GM21619 (cell line): ENCODE results near the gene SDK1.

Source experiments
- ATAC-seq: cut with Tn5 transposase; IDR thresholded peaks from one replicate; pipeline ENCODE4 v1.9.1; 2021; ENCODE audit not compliant: unreplicated experiment

Gene SDK1

DNA sequence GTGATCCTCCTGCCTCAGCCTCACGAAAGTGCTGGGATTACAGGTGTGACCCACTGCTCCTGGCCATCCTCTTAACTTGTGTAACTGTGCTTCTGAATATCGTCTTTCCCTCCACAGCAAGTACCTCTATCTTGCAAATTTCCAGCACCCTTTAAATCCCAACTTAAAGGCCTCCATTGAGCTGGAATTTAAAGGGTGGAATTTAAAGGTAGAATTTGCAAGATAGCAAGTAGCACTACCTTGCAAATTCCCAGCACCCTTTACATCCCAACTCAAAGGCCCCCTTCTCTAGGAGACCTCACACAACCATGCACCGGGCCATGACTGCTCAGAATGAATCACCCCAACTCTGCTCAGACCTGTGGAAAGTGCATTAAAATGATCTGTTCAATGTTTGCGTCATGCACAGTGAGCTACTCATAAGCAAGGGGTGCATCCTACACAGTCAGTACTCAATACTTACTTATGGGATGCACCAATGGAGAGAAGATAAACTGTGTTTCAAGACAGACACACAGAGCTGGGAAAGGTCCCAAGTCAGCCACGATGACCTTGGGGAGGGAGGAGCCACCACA is 17.8 kb upstream of the SDK1 start:
- ATAC-seq: no peak

DNA sequence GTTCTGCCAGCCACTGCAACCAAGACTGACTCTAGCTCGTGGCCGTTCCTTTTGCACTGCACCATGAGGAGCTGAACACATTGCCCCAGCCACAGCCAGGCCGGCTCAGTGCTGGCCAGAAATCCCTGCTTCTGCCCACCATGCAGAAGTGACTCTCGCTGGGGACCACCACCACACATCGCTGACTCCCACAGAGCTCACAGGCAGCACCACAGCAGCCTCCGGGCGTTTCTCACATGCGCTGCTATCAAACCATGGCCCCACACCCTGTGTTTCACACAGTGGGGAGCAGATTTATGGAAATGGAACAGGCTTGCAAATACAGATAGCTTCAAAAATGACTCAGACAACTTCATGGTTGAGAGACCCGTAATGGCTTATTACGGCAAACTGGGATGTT is 15.4 kb upstream of the SDK1 start:
- no peak for ATAC-seq

DNA sequence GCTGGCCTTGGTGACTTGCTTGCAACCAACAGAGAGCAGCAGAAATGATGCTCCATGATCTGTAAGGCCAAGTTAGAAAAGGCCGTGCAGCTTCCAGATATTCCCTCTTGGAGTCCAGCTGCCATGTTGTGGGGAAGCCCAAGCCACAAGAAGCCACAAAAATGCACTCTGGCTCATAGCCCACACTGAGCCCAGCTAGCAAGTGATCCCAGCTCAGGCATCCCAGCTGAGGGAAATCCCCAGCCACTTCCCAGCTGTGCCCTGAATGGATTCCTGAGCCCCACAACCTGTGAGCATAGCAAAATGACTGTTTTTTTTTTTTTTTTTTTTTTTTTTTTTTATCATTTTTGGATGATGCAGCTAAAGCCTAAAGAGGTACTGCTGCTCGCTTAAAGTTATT is 11.1 kb upstream of the SDK1 start:
- no peak for ATAC-seq

DNA sequence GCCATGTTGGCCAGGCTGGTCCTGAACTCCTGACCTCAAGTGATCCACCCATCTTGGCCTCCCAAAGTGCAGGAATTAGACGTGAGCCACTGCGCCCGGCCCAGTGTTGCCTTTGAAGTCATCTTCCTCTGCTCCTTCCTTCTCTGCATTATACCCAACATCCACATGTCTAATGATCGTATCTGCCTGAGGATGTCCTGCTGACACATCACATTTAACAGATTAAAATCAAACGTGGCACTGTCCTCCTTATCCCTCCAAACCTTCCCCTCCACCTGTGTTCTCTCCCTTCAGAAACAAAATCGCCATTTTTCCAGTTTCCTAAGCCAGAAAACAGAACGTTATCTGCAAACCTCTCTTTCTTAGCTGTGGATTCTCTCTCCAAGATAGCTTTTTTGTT is 8.4 kb upstream of the SDK1 start:
- no peak for ATAC-seq

DNA sequence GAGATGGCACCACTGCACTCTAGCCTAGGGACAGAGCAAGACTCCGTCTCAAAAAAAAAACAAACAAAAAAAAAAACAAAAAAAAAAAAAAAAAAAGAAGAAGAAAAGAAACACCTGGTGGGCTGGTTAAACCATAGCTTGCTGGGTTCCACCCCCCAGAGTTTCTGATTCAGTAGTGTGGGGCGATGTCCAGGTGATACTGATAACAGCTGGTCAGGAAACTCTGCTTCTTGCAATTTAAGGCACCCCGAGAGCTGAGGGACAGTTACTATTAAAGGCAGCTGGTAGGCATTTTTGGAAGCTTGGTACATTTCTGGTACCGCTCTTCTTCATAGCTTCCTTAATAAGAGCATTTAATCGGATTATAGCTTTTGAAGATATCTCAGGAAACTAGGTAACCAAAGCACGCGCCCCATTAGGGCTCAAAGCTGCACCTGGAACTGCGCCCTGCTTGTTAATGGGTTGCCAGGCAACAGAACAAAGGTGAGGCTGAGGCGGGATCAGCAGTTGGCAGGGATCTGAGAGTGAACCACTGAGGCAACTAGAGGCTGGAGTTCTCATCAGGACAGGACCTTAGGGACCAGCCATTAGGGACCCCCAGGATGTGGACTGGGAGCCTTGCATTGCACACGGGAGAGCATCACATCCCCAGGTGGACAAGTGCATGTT is 6.5 kb upstream of the SDK1 start:
- ATAC-seq: no peak

DNA sequence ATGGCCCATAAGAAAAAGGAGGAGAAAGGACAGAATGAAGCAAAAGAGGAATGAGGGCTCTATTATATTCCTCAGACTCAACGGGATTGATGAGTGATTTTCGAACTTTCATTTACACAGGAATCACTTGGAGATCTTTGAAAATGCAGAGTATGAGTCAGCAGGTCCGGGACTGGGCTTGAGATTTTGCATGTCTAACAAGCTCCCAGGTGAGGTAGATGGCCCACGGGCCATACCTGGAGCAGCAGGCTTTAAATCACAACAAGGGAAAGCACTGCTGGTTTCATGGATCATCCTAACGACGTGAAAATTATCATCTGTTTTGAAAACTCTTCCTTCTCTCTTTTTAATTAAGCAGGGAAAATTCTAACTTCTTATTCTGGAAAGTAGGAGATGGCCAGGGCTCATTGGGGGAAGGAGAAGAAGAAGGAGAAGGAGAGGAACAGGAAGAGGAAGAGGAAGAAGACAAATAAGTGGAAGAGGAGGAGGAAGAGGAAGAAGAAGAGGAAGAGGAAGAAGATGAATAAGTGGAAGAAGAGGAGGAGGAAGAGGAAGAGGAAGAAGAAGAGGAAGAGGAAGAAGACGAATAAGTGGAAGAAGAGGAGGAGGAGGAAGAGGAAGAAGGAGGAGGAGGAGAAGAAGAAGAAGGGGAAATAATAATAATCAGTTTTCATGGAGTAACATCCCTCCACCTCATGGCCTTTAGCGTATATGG is 3.8 kb upstream of the SDK1 start:
- no peak for ATAC-seq

DNA sequence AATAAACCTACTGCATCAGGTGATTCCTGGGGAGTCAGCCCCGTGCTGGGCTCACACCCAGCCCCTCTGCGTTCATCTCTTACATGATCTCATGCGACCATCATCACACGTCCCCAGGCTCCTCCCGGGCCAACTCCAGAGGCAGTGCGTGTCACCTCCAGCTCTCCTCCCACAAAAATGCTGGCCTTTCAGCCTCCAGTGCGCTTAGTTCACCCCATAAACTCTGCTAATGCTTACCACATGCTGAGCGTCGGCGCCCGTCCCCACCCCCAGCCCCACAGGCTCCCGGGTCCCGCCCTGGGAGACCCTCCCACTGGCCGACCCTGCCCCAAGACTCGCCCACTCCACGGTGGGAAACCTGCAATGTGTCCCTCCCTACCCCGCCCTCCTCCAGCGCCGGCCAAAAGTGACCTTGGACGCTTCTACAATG is 816 bp upstream of the SDK1 start:
- ATAC-seq: no peak

DNA sequence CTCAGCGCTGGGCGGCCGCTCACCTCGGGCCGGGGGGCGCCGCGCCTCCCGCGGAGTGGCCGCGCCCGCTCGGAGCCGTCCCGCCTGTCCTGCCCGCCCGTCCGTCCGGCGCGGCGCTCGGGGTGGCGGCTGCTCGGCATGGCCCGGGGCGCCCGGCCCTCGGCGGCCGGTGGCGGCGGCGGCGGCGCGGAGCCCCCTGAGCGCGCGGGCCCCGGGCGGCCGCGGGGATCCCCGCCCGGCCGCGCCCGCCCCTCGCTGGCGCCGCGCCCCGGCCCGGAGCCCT is 338 bp downstream of the SDK1 start:
- ATAC-seq: peak; percentile 11

DNA sequence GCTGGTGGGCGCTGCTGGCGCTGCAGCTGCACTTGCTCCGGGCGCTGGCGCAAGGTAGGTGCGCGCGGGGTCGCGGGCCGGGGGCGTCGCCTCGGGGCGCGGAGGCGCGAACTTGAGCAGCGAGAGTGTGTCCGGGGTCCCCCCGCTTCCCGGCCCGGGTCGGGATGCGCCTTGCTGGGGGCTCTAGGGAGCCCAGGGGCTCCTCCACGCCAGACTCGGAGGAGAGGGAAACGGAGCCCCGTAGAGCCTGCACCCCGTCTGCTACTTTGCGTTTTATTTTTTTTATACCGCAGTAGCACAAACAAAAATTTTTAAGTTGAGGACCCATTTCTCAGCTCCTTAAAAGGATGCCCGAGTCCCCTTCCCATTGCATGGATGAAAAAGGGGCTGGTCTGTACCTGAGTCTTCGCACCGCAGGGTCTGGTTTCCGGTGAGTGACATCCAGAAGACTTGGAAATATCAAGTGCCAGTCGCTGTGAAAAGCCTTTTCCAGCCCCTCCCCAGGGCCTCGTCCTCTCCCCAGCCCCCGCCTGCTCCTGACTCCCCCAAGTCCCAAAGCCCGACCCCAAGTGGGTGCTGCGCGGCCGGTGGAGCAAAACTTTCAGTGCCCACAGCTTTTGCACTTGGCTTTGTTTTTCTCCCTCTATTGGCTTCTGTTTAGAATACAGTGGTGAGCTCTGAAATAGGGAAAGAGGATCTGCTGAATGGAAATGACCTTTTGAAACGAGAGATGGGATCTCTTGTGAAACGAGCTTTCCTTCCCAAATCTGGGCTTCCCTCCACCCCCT is 973 bp downstream of the SDK1 start:
- ATAC-seq: no peak

DNA sequence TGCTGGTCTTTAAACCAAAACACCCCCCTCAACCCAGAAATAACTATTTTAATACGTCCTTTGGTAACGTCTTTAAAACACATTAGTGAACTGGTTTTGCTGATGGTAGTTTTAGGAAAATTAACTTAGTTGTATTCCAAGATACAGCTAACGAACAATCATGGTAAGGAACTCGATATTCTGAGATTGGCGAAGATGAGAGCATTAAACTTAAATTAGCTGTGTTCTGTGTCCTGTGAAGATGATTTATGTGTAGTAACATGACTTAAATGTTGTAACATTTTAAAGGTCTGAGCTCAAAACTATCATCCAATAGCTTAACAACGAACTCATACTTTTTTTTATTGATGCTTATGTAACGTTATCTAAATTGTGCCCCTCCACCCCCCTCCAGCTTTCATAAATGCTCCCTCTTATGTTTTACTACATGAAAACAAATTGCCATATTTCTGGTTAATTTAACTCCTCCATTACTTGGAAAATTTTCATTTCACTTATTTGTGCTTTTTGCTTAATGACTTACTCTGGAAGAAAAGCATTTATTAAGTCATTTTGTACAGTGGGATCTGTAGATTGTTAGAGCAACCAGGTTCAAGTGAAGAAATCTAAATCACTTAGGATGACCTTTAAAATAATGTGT is 1.7 kb downstream of the SDK1 start:
- ATAC-seq: no peak

DNA sequence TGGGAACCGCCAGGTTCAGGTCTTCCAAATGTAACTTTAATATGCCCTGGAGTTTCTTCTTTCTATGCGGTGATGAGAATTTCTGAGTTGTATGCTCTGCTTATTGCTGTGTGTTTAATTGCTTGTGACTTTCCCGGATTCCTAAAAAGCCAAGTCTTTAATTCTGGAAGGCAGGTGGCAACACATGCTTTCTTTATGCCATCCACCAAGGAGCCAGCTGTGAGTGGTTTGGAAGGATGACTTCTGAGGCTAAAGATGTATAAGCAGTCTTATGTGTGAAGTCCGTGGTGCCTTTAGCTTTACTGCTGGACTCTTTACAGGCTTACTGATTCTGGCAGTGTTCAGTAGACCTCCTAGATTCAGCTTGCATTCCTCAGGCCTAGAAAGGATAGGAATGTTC is 3.1 kb downstream of the SDK1 start:
- no peak for ATAC-seq

DNA sequence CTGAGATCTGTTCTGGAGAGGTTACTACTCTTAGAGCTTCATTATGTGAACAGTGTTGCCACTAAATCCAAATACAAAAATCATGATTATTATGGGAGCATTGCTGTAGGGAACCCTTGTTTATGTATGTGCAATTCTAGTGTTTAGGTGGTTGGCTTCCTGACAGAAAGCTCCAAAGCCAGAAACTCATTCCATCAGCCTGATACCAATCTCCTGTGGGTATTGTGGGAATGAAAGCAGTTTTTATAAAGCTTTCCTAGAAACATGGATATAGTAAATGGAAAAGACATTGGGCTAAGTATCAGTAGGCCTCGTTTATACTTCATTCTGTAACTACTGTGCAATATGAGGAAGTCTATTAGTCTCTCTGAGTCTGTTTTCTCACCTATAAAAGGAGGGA is 6.4 kb downstream of the SDK1 start:
- no peak for ATAC-seq

DNA sequence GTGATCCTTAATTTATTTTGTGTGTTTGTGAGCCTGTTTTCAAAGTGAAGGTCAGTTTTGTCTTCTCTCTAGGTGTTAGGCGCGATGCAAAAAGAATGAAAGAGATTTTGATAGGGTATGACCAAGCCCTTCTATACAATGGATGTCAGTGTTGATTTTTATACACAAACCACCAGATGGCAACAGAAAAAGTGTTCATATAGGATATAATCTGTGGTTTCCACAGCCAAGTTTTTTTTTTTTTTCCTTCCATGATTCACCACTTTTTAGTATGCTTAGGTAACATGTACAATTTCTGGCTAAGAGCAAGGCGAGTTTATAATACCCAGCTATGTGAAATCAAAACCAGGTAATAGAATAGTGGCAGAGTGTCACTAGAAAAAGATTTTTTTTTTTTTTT is 8.1 kb downstream of the SDK1 start:
- ATAC-seq: no peak

DNA sequence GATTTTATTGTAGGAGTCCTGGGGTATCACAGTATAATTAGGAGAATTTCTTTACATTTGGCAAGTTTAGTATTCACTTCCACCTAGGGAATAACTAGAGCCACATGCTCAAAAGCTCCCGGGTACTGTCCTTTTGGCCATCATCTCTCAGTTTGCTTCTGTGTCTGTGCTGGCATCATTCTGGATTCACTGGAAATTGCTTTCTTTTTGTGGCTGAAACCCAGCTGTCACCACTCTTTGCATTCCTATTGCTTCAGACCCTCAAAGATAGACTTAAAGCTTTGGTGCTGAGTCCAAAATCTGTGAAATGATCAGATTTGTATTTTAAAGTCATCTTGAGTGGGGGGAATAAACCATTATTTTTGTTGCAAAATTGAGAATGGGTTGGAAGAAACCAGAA is 8.9 kb downstream of the SDK1 start:
- no peak for ATAC-seq

DNA sequence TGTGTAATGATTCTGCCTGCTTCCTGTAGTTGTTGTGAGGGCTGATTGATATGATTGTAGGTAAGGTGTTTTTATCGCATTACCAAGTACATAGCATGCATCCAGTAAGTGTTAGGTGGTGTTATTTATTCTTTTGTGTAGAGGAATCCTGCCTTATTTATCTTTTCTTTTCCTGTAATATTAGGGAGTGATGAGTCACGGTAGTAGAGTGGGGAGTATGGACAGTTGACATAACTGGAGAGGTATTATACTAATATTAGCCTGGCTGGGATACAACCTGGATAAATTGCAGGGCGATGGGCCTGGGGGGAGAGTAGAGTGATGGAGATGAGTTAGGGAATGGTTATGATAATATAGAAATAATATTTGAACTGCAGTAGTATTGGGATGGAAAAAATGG is 9.8 kb downstream of the SDK1 start:
- no peak for ATAC-seq

DNA sequence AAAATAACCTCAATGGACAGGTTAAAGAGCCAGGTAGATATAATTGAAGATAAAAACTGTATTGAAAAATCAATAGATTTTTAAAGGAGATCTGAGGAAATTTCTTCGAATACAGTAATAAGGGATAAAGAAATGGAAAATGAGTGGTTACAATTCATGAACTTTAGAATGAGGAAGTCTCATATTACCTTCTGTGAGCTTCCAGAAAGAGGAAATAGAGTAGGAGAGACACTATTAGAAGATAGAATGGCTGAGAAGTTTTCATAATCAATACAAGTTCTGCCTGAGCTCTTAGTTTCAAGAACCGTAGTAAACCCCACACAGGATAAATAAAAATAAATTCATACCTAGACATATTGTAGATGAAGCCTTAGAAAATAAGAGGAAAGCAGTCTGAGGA is 11.5 kb downstream of the SDK1 start:
- ATAC-seq: no peak

DNA sequence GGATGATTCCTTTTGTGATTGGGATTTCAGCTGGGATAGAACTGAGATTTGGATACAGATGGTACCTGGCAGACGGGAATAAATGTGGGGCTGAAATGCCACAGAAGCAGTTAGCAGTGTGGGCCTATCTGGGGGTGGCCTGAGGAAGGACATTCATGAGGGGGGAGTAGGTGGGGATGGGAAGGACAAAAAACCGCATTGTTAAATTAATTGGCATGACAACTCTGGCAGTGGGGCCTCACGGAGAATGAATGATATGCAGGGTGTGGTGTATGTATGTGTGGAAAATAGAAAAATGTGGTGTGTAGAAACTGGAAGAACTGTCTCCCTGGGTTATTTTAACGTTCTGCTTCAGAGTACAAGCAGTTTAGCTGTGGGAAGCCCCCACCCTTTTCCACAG is 17.8 kb downstream of the SDK1 start:
- ATAC-seq: no peak

DNA sequence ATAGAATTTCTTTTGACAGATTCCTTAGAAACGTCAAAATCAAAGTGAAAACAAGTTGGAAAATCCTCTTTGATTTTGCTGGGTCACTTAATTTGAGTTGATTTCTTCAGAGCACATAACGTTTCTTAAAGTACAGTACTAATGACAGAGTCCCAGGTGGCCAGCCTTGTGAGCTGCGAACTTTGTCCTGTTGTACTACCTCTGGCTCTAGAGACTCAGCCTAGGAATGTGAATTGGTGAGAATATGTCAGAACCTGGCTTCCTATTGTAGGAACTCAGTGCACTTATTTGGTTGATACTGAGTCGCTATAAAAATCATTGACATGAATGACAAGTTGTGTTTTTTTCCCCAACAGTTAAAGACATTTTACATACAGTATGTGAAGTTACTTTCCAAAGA is 20.2 kb downstream of the SDK1 start:
- no peak for ATAC-seq

DNA sequence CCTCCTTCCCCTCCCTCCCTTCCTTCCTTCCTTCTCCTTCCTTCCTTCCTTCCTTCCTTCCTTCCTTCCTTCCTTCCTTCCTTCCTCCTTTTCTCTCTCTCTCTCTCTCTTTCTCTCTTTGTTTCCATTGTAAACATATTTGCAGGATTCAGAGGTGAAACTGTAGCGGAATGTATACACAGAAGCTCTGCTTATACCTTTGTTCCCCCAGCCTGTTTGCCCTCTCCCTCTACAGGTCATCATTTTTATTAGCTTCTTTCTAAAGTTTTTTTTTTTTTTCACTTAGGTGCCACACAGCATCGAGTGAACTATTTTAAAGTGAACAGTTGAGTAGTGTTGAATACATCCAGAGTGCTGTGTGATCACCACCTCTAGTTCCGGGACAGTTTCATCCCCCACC is 20.7 kb downstream of the SDK1 start:
- no peak for ATAC-seq

DNA sequence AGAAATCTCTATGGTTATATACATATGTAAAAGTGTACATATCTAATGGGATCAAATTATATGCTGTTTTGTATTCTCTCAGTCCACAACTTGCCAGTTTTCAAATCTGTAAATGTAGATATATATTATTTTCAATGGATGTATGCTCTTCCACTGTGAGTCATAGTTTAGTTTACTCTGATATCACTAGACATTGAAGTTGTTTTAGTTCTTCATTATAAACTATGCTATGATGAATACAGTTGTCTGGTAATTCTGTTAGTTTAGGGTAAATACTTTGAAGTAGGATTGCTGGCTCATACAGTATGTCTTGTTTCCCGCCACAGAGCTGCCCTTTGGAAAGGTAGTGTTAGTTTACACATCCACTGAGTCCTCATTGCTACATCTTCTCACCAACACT is 25.2 kb downstream of the SDK1 start:
- no peak for ATAC-seq

DNA sequence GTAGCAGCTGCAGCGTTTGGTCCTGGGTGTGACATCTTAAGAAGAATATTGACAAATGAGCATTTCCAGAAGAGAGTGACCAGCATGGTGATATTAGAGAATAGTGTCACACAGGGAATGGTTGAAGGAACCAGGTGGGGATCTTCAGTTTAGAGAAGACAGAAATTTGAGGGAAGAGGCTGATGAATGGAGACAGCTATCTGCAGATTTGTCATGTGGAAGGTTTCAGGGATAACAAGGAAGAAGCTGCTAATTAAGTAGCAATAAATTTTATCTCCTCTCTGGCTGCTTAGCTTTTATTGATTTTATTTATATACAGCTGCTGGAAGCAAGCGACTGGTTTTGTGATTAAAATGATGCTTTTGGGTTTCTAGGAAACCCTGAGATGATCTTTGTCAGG is 26.0 kb downstream of the SDK1 start:
- no peak for ATAC-seq

DNA sequence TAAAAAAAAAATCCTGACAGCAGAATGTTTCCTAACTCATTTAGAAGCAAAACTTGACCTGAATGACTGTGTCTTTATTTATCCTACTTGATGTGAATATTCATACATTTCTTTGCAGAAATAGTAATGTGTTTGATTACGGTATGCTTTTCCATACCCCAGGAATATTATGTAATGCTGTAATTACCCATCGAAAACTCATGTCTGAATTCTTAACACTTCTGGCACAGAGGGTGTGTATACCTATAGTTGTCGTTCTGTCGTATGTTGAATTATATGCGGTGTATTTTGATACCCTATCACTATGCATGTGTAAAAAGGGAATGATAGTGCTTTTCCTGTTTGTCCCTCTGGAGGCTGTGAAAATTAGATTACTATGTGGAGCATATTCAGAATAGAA is 26.6 kb downstream of the SDK1 start:
- ATAC-seq: no peak
